Measurements from ENCODE around the gene PROX1. TPM values are rescaled to one million over a fixed set of nuclear protein-coding genes. Genes with fewer than 3 reads are reported as not detected.

Gene PROX1
- total RNA-seq, 2 donors from 2014 or later: 1.5 to 3.9 TPM

DNA sequence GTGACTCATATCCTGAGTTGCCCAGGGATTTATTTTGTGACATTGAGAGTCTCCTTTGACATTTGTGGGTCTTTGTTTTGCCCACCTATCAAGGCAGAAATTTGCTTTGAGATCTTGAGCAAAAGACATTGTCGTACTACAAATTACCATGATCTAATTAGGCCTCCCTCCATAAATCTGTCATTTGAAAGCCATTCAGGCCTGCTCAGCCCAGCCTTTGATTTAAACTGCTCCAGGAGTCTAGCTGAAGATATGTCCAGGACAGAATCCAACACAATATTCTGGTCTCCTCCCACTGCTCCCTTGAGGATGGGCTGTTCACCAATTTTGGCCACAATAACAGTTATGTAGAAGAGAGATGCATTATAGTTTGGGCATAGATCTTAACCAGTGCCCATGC lies 86.7 kb downstream of the PROX1 start:
- Mint-ChIP-seq H3K4me3 (no peak overlapping the region), H3K4me1 (peaks cover 16% of the 10 kb centered on the region)
- TF ChIP-seq, protein P1, sequence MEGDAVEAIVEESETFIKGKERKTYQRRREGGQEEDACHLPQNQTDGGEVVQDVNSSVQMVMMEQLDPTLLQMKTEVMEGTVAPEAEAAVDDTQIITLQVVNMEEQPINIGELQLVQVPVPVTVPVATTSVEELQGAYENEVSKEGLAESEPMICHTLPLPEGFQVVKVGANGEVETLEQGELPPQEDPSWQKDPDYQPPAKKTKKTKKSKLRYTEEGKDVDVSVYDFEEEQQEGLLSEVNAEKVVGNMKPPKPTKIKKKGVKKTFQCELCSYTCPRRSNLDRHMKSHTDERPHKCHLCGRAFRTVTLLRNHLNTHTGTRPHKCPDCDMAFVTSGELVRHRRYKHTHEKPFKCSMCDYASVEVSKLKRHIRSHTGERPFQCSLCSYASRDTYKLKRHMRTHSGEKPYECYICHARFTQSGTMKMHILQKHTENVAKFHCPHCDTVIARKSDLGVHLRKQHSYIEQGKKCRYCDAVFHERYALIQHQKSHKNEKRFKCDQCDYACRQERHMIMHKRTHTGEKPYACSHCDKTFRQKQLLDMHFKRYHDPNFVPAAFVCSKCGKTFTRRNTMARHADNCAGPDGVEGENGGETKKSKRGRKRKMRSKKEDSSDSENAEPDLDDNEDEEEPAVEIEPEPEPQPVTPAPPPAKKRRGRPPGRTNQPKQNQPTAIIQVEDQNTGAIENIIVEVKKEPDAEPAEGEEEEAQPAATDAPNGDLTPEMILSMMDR (conservative IDR thresholded peaks at IDR 0.05): no peak

DNA sequence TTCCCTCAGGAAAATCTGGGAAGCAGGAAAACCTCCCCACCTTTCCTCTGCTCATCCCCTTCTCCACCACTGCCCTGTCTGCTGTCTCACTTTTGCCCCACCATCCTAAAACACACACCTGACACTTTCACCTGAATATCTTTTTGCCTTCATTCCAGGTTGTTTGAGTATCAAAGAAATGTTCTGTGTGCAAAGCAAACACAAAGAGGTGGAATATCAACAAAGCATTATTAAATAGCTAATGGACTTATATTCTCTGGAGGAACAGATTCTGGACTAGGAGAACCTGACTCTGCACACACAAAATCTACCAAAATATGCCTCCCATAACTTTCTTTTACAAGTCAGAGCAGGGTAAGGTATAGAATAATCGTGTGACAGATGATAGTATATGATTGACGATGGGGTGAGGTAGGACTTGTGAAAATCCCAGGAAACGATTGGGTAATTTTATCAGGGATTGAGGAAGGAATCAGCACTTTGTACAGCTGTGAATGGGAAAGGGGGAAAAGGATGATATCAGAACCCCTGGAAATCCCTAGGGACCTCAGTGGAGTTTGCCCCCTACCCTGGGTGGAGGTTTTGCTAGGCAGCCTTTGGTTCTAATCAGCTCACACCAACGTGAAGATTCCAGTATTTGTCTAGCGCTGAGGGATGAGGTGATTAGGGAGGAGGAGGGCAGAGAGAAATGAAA lies 87.7 kb downstream of the PROX1 start:
- Mint-ChIP-seq H3K9me3 (no peaks in the 10 kb centered on the region), H3K36me3 (ENCODE audit: low read depth) (no peaks in the 10 kb centered on the region), H3K4me1 (peaks cover 16% of the 10 kb centered on the region), H3K4me3 (no peak overlapping the region), H3K27ac (no peak overlapping the region), H3K27me3 (ENCODE audit: insufficient read depth) (peaks cover 12% of the 10 kb centered on the region)
- Histone ChIP-seq H3K4me1 (ENCODE audit: control insufficient read depth, insufficient read depth, low read length) (no peaks in the 10 kb centered on the region), H3K27ac (ENCODE audit: low read depth, low read length) (no peak overlapping the region), H3K36me3 (ENCODE audit: control insufficient read depth, insufficient read depth, low read length) (no peaks in the 10 kb centered on the region), H3K9ac (ENCODE audit: extremely low read depth, low read length, poor library complexity, severe bottlenecking) (no peak overlapping the region), H3K9me3 (ENCODE audit: control insufficient read depth, low read length) (no peaks in the 10 kb centered on the region), H3K4me3 (ENCODE audit: low read length) (no peak overlapping the region), H3K27me3 (ENCODE audit: control insufficient read depth, insufficient read depth, low read length, poor library complexity, severe bottlenecking) (peaks cover 4% of the 10 kb centered on the region)
- DNase-seq: no peak
- TF ChIP-seq, protein P1 (conservative IDR thresholded peaks at IDR 0.05): no peak
- 87 to 90% methylated on average over 3 to 5 of the region's 5 CpGs for WGBS, 2 experiments (ENCODE audit: insufficient coverage in 1 of 2, insufficient read length in 1 of 2)

More for the DNA sequence above, 86.7 kb downstream of the PROX1 start:
- Histone ChIP-seq H3K4me3 (ENCODE audit: low read length) (no peak overlapping the region), H3K27ac (ENCODE audit: low read depth, low read length) (no peak overlapping the region), H3K9me3 (ENCODE audit: control insufficient read depth, low read length) (no peaks in the 10 kb centered on the region), H3K4me1 (ENCODE audit: control insufficient read depth, insufficient read depth, low read length) (no peaks in the 10 kb centered on the region), H3K9ac (ENCODE audit: extremely low read depth, low read length, poor library complexity, severe bottlenecking) (no peak overlapping the region), H3K27me3 (ENCODE audit: control insufficient read depth, insufficient read depth, low read length, poor library complexity, severe bottlenecking) (peaks cover 13% of the 10 kb centered on the region), H3K36me3 (ENCODE audit: control insufficient read depth, insufficient read depth, low read length) (no peaks in the 10 kb centered on the region)
- H3K27ac Mint-ChIP-seq: no peak overlapping the region
- H3K9me3 Mint-ChIP-seq: no peaks in the 10 kb centered on the region
- no peaks in the 10 kb centered on the region for H3K36me3 Mint-ChIP-seq (ENCODE audit: low read depth)
- no peak for DNase-seq
- WGBS, 2 experiments (ENCODE audit: insufficient coverage in 1 of 2, insufficient read length in 1 of 2): 95 to 100% methylated on average over 1 of the region's 1 CpG
- peaks cover 15% of the 10 kb centered on the region for H3K27me3 Mint-ChIP-seq (ENCODE audit: insufficient read depth)

DNA sequence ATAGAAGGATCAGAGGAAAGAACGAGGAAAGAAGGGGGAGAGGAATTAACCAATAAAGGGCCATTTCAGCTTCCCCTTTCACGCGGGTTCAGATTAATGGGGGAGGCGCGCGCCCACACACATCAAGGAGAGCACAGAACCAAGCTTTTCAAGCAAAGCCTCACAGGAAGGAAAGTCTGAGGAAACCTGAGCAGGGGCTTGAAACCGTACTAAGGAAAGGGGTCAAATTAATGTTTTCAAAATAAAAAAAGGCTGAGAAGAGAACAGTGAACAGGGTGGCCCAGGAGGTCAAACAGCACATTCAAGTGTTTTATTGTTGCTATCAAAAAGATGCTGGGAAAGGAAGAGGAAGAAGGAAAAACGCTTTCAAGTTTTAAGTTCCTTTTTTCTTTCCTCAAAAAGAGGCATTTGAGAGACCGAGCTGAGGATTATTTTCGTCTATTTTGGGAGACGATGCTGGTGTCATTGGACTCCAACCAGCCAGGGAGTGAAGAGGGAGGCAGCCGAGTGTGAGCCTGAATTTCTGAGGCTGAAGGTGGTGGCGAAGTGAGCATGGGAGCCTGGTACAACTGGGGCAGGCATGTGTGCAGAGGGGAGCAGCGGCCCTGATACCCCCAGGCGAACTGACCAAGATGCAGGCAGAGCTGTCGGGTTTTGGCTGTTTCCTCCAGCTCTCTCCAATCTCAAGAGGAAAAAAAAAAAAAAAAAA lies 88.4 kb downstream of the PROX1 start:
- Histone ChIP-seq H3K9me3 (ENCODE audit: control insufficient read depth, low read length) (no peaks in the 10 kb centered on the region), H3K4me1 (ENCODE audit: control insufficient read depth, insufficient read depth, low read length) (no peaks in the 10 kb centered on the region), H3K4me3 (ENCODE audit: low read length) (no peak overlapping the region), H3K27me3 (ENCODE audit: control insufficient read depth, insufficient read depth, low read length, poor library complexity, severe bottlenecking) (no peaks in the 10 kb centered on the region), H3K9ac (ENCODE audit: extremely low read depth, low read length, poor library complexity, severe bottlenecking) (no peak overlapping the region), H3K36me3 (ENCODE audit: control insufficient read depth, insufficient read depth, low read length) (no peaks in the 10 kb centered on the region), H3K27ac (ENCODE audit: low read depth, low read length) (no peak overlapping the region)
- TF ChIP-seq, protein P1 (conservative IDR thresholded peaks at IDR 0.05): no peak
- H3K4me1 Mint-ChIP-seq: peaks cover 16% of the 10 kb centered on the region
- DNase-seq: no peak
- peaks cover 11% of the 10 kb centered on the region for H3K27me3 Mint-ChIP-seq (ENCODE audit: insufficient read depth)
- no peaks in the 10 kb centered on the region for H3K36me3 Mint-ChIP-seq (ENCODE audit: low read depth)
- WGBS, 2 experiments (ENCODE audit: insufficient coverage in 1 of 2, insufficient read length in 1 of 2): 88 to 93% methylated on average over 10 to 16 of the region's 16 CpGs
- no peak overlapping the region for H3K4me3 Mint-ChIP-seq
- H3K27ac Mint-ChIP-seq: no peak overlapping the region
- no peaks in the 10 kb centered on the region for H3K9me3 Mint-ChIP-seq

All from endodermal cell (in vitro differentiated cells).